ENCODE measurements around the gene MXI1. TPM values are rescaled to one million over a fixed set of nuclear protein-coding genes. Genes with fewer than 3 reads are reported as not detected.
A peak's percentile ranks its signal among the peaks of the same experiment; 100 is the strongest.

The MXI1 gene
- polyA plus RNA-seq, 1 experiment = 17.3 TPM

DNA sequence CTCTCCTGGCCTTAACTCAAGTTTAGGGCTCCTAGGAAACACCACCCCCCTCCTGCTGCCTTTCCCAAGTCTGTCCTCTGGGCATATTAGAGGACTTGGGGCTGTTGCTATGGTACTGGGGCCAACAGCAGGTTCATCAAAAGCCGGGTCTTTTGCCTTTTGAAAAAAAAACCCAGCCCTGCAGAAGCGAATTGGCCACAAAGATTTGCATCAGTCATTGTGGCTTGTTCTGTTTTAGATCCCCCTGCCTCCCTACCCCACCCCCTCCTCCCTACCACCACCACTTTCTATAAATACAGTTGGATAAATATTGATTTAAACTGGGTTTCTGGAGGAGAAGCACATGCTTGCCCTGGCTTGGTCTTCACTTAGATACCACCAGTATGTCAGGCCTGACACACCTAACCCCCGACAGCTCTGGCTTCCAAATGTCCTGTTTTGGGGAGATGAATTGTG lies 7.0 kb downstream of the MXI1 start:
- no peak for TF ChIP-seq CTCF (IDR thresholded peaks at IDR 0.05; ENCODE audit: low read depth, low read length)
- ChIA-PET POLR2A (interaction anchor here (0.7 kb wide), 1 partner anchor 167 kb away, joined by 5 read pairs; no protein-coding TSS in a partner anchor), CTCF (interaction anchor here (0.7 kb wide), 1 partner anchor 65 kb away, joined by 3 read pairs; no protein-coding TSS in a partner anchor)
- peaks cover 2% of the 10 kb centered on the region for H3K27me3 ChIP-seq (ENCODE audit: control insufficient read depth, insufficient read depth, low read length)
- peak; percentile 23 for DNase-seq (ENCODE audit: low read depth, low spot score)
- no peaks in the 10 kb centered on the region; the same call in 1 of the 2 replicates for H3K9me3 ChIP-seq (ENCODE audit: control insufficient read depth, insufficient read depth, low read length)
- H3K4me3 ChIP-seq (ENCODE audit: low read depth, low read length) = no peak overlapping the region
- no peak overlapping the region for H3K27ac ChIP-seq (ENCODE audit: low read depth, low read length)

DNA sequence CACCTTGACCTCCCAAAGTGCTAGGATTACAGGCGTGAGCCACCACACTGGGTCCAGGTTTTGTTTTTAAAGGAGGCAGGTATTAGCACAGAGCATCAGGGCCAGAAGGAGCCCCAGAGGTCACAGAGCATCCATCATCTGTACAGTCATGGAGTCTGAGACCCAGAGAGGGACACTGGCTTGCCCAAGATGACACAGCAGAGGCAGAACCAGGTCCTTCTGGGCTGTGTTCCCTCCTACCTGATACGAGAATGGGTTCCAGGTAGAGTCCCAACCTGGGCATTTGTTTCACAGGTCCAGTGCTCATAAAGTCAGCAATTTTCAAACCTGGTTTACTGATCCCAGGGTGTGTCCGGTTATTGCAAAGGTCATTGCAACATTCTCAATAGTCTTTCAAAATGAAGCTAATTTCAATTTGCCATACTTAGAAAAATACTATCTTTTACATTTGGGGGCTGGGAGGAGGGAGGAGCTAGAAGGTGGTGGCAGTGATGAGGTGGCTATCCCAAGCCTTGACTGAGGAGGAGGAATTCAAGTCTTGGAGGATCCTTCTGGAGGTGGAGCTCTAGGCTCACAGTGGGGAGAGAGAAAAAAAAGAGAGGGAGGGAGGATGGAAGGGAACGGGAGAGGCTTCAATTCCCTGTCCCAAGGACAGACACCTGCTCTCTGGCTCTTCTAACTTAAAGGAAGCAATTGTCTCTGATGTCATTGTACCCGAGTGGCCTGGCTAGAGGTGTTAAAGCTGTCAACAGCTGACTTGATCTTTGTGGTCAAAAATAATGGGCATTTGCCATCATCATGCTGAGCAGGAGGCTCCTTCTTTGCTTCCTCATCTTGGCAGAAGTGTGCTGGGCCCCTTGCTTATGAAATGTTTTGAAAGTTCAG lies 8.1 kb downstream of the MXI1 start:
- Histone ChIP-seq H3K4me3 (ENCODE audit: low read depth, low read length) (no peak overlapping the region), H3K27ac (ENCODE audit: low read depth, low read length) (no peak overlapping the region), H3K9me3 (ENCODE audit: control insufficient read depth, insufficient read depth, low read length) (no peaks in the 10 kb centered on the region; the same call in 1 of the 2 replicates), H3K27me3 (ENCODE audit: control insufficient read depth, insufficient read depth, low read length) (peaks cover 2% of the 10 kb centered on the region)
- no peak for TF ChIP-seq CTCF (IDR thresholded peaks at IDR 0.05; ENCODE audit: low read depth, low read length)
- ChIA-PET POLR2A (interaction anchor here (0.7 kb wide), 1 partner anchor 165 kb away, joined by 5 read pairs; no protein-coding TSS in a partner anchor), CTCF (interaction anchor here (0.7 to 1.5 kb wide), 3 partner anchors 63 to 78 kb away, joined by 3 to 6 read pairs (median 3); no protein-coding TSS in a partner anchor)
- no peak for DNase-seq (ENCODE audit: low read depth, low spot score)

DNA sequence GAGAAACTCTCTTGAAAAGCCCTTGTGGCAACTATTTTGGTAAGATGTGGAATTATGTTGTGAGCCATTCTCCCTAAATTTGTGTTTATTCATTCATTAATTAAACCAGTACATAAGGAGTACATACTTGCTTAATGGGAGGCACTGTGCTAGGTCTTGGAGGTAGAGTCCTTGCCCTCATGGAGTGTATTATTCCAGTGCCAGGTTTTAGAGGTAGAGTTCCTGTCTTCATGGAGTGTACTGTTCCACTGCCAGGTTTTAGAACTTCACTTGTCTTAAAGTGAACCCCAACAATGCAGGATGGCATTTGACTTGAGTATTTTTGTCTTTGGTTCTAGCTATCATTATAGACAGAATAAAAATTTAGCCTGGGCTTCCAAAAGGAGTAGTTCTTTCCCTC lies 8.8 kb downstream of the MXI1 start:
- Histone ChIP-seq H3K27me3 (ENCODE audit: control insufficient read depth, insufficient read depth, low read length) (peaks cover 2% of the 10 kb centered on the region), H3K27ac (ENCODE audit: low read depth, low read length) (no peak overlapping the region), H3K4me3 (ENCODE audit: low read depth, low read length) (no peak overlapping the region), H3K9me3 (ENCODE audit: control insufficient read depth, insufficient read depth, low read length) (no peaks in the 10 kb centered on the region; the same call in 1 of the 2 replicates)
- no peak for DNase-seq (ENCODE audit: low read depth, low spot score)
- CTCF ChIA-PET = interaction anchor here (0.6 to 1.5 kb wide), 4 partner anchors 8 to 78 kb away, joined by 3 to 6 read pairs (median 6); no protein-coding TSS in a partner anchor
- no peak for TF ChIP-seq CTCF (IDR thresholded peaks at IDR 0.05; ENCODE audit: low read depth, low read length)
- POLR2A ChIA-PET = no interaction called here

GRCh38 chr10:110216942-110217661 lies 9.7 kb downstream of the MXI1 start:
- no peak for TF ChIP-seq CTCF (IDR thresholded peaks at IDR 0.05; ENCODE audit: low read depth, low read length)
- POLR2A ChIA-PET = no interaction called here
- CTCF ChIA-PET = interaction anchor here (0.6 to 1.2 kb wide), 3 partner anchors 9 to 79 kb away, joined by 4 to 6 read pairs (median 6); no protein-coding TSS in a partner anchor

More at GRCh38 chr10:110216942-110217661, 9.7 kb downstream of the MXI1 start:
- DNase-seq (ENCODE audit: low read depth, low spot score) = no peak
- Histone ChIP-seq H3K27me3 (ENCODE audit: control insufficient read depth, insufficient read depth, low read length) (peaks cover 2% of the 10 kb centered on the region), H3K9me3 (ENCODE audit: control insufficient read depth, insufficient read depth, low read length) (no peaks in the 10 kb centered on the region; the same call in 1 of the 2 replicates), H3K4me3 (ENCODE audit: low read depth, low read length) (no peak overlapping the region), H3K27ac (ENCODE audit: low read depth, low read length) (no peak overlapping the region)
